ENCODE measurements around the gene B3GNT9.
"Not testable (repeated sequence)": the region's sequence is repeated elsewhere in the genome, so short reads cannot be mapped to it uniquely, and the experiment has no call there.

Gene B3GNT9

DNA sequence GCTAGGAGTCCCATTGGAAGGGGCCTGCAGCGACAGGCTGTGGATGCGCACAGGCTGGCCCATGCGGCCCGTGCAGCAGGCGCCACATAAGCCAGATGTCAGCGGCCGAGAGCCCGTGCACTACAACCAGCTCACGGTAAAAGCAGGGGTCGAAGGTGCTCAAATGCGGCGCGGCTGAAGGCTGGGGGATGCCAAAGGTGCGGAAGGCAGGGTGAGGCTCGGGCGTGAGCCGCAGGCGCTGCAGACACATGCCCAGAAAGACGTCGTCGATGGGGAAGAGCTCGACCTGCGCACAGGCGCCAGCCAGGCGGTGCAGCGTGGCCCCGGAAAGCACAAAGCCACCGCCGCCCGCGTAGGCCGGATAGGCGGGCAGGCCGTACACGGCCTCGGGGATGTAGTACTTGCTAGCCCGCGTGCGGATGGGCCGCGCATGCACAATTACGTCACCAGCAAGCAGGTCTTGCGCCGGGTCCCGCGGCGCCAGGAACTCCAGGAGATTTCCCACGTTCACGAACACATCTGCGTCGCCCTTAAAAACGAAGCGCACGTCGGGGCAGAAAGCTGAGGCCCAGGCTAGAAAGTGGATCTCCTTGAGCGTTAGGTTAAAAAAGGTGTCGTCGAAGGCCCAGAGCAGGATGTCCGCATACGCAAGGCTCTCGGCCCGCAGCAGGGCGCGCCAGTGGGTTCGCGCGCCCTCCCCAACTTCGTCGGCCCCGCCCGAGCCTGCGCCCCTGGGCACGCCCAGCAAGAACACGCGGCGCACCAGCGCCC lies 1.3 kb downstream of the B3GNT9 start:
- no peak for DNase-seq

DNA sequence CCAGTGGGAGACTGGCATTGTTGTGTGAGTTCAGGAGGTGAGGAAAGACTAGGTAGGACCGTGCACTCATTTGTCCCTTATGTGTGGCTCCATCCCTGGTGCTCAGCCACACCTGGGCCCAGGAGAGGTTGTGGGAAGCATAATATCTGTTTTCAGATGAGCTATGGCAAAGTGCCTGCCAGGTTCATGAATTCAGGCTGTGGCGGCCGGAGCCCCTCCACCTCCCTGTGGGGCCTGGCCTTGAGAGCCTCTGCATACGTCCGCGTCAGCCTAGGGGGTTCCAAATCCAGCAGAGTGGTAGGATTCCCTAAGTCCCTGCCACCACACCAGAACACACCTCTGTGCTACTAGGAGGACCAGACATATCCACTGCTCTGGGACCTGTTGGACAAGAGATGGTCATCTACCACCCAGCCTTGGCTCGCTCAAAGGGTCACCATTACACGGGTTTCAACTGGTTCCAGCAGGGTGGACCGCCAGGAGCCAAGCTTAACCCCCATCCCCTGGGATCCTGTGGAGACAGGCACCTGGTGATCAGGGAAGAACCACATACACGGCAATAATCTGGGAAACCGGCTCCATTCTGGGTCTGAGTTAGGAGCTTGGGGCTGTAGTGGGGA lies 2.0 kb downstream of the B3GNT9 start:
- DNase-seq, result no peak

DNA sequence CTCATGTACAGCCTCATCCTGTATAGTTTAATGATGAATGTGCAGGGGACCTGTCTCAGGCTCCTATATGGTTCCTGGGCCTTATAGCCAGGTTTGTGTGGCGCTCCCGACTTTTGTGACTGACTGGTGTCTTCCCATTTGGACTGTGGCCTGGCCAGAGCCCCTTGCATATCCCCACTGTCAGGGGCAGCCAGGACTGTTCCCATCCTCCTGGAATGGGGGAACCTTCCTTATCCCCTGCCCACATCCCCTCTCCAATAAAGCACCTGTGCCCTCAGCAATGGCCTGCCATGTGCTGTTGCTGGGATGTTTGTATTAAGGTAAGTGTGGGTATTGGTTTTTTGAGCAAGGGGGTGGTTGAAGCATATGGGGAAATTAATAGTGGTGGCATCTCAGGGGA lies 2.6 kb downstream of the B3GNT9 start:
- no peak for DNase-seq

DNA sequence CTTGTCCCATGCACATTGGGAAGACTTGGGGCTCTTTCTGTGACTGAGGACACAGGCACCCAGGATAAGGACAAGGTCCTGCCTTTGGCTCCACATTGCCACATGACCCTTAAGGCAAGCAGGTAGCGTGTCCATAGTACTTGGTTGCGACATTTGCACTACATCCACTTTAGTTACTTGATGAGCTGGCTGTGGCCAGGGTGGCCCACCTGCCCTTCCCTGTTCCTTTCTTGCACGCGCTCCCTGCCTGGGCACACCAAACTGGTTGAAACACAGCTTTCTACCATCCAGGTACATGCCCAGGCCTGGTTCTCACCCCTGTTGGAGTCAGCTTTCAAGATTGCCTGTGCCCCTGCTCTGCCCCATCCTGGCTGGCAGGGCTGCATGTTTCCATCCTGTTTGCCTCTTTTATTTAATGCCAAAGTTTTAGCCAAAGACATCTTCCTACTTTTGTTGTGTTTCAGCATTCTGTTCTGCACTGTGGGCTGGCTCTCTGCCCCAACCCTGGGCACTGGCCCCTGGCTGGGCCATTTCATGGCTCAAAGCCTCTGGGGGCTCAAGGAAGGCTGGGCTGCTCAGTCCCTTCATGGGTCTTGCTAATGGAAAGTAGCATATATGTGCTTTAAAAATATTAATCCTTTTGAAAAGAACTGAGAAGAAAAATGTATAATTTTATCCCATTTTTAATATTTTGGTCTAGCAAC lies 3.2 kb downstream of the B3GNT9 start:
- DNase-seq, result no peak

DNA sequence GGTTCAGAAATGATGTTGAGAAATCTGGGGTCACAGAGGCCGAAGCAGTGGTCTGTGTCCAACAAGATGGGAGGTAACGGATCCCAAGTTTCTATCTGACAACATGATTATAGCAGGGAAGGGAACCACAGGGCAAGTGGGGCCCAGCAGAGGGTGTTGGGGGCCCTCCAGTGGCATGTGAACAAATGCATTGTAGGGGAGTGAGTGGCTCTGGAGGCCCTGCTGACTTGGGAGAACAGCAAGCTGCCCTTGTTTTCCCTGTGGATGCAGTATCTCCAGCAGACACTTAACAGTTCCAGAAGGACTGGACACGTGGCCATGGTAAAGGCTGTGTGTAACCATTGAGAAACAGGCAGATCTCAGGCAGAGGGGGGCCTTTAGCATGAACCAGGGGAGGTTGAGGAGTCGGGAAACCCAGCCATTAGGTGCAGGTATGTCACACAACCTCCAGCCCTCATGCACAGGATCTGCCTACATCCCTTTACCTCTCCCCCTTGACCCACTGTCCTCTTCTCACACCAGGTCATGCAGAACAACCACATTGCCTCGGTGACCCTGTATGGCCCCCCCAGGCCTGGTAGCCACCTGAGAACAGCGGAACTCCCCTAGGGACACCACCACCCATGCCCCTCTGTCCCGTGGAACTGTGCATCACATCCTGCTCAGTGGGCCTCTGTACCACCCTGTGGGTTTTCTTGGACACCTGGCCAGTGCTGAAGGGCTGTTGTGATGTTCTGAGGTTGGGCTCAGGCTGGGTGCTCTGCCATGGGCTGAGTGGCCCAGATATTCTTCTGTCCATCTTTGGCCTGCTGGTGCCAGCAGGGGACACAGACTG lies 4.1 kb downstream of the B3GNT9 start:
- DNase-seq, result no peak

DNA sequence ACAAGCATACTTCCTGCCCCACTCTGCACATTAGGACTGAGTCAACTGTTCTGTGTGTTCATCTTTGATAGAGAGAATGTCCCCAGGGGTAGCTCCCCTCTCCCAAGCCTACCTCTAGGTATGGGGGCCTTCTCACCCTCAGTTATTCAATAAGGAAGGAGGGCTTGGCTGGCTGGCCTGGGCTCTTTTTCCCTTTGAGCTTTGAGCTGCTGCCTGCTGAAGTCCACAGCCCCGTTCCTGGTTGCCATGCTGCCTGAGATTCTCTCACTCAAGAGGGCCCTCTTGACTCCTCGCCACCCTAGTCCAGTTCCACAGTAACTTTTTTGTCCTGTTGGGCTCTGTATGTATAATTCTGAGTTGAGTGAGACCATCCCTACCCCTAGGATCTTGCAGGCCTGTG lies 5.1 kb downstream of the B3GNT9 start:
- DNase-seq, result no peak

DNA sequence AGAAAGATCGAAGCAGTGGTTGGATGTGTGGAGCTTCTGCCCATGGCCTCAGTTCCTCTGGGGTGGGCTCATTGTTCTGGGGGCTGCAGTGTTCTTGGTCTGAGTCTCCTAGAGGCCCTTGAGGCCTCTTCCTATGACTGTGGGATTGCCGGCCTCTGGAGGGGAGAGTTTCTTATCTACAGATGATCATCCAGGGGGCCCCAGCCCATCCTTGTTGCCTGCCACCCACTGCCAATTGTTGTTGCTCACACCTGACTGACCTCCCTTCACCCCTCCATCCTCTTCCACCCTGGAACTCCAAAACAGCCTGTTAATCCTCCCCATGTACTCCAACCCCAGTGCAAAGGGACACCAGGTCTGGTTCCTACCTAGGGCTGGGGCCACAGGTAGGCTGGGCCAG lies 5.9 kb downstream of the B3GNT9 start:
- DNase-seq, result no peak

DNA sequence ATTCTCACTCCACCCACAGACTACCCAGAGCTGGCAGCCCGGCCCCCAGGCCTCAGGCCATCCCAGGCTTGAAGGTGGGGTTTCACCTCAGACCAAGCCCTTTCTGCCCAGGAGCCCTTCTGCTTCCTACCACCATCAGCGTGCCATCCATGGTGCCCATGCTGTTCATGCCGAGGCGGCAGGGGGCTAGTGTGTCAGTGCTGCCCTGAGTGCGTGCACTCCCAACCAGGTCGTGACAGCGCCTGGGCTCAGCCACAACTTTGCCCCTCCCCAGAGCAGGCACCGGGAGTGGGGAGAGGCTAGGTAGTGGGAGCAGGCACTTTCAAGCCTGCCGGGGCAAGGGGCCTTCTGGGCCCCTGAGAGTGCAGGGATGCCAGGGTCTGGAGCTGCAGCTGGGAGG lies 8.5 kb downstream of the B3GNT9 start:
- no peak for DNase-seq

DNA sequence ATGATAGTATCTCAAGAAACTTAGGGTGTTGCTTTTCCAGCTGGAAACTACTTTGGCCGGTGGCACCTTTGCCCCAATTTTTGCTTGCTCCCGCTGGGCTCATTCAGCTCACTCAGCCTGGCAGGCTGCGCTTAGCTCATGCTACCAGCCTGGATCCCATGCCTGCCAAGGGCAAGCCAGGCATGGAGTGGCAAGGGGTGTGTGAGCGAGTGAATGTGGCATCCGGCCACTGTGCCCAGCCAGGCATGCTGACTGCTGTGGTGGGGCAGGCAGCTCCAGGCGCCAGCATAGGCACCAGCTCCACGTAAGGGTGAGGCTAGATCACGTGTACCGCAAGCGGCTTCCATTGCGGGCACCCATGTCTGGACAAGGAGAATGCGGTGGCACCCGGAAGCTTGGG lies 9.4 kb downstream of the B3GNT9 start:
- DNase-seq, result no peak

DNA sequence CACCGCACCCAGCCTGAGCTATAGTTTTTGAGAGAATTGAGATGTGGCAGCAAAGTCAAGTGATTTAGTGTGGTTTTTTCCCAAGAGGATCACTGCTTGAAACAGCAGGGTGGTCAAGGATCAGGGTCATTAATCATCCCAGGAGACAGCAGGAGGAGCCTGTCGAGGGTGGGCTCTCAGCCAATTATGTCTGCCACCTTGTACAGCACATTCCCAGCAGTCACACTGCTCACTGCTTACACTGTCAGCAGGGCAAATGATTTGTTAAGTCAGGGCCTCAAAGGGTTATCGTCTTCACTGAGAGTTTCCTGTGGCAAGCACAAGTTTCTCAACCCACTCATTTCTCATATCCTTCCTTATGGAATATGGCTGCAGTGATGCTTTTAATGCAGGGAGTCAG lies 13.2 kb downstream of the B3GNT9 start:
- no peak for DNase-seq

DNA sequence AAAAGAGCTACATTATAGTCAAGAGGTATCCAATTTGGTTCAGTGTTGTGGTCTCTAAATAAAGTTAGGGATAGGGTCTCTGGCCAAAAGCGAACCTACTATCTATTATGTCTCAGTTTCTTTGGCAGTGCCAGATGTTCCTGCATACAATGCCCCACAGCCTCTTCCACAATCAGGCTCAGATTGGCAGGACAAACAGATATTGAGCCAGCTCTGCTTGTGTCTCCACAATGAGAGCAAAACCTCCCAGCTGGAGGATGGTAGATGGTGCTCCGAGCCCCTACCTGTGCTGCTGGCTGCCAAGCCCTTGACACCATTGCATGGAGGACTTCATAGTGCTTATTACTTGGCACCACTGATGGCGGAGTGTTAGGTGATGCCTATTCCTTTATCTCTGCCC lies 21.4 kb downstream of the B3GNT9 start:
- DNase-seq, result no peak

DNA sequence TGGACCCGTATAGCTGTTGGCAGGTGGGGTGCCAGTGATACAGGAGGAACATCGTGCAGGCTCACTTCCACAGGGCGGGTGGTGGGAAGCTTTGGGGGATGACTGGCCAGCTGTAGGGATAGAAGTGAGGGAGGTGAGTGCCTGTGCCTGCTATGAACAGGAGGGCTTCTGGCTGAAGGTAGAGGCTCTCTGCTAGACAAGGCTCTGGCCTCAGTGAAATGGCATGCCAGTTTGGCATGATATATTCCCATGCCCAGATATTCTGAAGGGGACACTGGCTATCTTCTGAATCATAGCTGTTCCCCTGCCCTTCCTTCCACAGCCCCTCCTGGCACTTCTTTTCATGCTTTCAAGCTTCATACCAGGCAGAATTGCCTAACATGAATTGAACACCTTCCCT lies 21.9 kb downstream of the B3GNT9 start:
- DNase-seq, result no peak

DNA sequence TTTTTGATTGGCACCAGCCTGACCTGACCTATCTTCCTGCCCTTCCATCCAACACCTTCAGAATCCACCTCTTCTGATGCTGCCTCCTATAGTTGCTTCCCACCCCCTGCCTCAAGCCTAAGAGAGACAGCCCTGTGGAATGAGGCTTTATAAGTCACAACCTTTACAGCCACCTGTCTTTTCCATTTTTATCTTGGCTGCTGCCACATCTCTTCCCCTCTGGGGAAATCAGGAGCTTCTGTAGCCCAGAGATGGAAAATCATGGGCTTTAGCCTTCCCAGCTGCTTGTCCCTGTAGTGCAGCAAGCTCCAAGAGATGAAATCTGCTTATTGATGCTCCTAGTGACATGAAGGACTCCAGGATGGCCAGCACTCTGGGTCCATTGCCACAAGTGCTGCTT lies 22.4 kb downstream of the B3GNT9 start:
- DNase-seq, result no peak

DNA sequence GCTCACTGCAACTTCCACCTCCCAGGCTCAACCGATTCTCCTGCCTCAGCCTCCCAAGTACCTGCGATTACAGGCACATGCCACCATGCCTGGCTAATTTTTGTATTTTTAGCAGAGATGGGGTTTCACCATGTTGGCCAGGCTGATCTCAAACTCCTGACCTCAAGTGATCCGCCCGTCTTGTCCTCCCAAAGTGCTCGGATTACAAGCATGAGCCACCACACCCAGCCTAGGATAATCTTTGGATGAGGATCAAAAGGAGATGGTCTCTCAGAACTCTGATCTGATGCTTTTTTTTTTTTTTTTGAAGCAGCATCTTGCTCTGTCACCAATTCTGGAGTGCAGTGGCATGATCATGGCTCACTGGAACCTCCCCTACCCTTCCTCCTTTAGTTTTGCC lies 28.0 kb downstream of the B3GNT9 start:
- DNase-seq, result not testable (repeated sequence)

DNA sequence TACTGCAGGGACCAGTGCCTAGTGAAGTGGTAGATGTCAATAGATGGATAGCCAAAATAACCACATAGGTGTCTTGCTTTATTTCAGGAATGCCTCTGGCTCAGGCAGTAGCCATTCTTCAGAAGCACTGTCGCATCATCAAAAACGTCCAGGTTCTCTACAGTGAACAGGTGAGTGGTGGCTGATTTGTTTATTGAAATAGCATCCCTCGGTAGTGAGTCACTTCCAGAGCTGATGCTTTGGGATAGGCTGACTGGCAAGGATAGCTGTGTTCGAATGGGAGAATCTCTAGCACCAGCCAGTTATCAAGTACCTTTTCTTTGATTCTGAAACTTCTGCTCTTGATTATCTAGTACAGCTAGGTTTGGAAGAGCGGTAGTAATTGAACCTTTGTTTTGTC lies 30.8 kb downstream of the B3GNT9 start:
- DNase-seq, result no peak

DNA sequence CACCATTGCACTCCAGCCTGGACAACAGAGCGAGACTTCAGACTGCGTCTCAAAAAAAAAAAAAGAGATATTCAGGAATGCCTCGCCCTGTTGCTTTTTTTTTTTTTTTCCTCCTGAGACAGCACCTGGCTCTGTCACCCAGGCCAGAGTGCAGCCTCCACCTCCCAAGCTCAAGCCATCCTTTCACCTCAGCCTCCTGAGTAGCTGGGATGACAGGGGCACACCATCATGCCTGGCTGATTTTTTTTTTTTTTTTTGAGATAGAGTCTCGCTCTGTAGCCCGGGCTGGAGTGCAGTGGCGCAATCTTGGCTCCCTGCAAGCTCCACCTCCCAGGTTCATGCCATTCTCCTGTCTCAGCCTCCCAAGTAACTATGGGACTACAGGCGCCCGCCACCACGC lies 33.1 kb downstream of the B3GNT9 start:
- no peak for DNase-seq

DNA sequence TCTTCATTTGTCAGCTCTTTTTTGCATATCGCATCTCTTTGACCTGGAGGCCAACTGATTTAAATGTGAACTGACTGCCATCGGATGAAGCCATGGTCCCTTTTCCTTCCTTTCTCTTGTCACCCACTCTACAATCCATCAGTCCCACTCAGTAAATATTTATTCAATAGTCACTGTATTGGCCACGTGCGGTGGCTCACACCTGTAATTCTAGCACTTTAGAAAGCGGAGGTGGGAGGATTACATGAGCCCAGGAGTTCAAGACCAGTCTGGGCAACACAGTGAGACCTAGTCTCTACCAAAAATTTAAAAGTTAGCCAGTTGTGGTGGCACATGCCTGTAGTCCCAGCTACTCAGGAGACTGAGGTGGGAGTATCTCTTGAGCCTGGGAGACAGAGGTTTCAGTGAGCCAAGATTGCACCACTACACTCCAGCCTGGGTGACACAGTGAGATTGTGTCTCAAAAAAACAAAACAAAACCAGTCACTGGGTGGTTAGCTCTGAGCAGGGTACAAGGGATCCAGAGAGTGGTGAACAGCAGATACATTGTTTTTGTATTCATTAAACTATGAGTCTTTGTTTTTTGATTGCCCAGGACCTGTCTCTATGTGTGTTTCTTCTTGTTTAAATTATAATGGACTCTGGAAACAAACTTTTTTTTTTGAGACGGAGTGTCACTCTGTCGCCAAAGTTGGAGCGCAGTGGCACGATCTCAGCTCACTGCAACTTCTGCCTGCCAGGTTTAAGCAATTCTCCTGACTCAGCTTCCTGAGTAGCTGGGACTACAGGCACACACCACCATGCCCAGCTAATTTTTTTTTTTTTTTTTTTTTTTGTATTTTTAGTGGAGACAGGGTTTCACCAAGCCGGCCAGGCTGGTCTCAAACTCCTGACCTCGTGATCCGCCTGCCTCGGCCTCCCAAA lies 34.1 kb downstream of the B3GNT9 start:
- DNase-seq, result no peak

DNA sequence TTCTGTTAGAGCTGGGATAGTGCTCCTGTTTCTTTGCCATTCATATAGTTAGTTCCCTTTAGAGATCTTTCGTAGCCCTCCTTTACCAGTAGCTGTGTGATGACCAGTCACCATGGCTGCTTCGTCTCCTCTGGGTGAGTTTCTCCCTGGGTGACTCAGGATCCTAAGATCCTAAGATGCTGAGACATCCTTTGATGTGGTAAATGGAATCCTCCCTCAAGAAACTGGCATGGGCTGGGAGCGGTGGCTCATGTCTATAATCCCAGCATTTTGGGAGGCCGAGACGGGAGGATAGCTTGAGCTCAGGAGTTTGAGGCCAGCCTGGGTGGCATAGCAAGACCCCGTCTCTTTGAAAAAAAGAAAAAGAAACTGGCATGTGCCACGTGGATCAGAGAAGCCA lies 35.2 kb downstream of the B3GNT9 start:
- no peak for DNase-seq

DNA sequence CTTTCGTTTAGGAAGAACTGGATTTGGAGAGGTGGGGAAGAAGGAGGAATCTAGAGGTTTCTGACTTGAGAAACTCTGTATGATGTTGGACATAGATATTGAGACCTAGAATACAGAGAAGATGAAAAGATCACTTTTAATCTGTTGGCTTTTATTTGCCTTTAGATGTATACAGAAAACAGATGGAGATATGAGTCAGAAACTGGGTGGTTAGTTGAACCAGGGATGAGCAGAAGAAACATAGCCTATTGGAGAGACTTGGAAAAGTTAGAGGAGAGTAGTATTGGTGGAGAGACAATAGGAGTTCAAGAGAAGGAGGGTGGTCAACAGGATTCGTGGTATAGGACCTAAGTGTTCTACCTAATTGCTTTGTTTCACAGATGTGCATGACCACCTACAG lies 36.0 kb downstream of the B3GNT9 start:
- no peak for DNase-seq

DNA sequence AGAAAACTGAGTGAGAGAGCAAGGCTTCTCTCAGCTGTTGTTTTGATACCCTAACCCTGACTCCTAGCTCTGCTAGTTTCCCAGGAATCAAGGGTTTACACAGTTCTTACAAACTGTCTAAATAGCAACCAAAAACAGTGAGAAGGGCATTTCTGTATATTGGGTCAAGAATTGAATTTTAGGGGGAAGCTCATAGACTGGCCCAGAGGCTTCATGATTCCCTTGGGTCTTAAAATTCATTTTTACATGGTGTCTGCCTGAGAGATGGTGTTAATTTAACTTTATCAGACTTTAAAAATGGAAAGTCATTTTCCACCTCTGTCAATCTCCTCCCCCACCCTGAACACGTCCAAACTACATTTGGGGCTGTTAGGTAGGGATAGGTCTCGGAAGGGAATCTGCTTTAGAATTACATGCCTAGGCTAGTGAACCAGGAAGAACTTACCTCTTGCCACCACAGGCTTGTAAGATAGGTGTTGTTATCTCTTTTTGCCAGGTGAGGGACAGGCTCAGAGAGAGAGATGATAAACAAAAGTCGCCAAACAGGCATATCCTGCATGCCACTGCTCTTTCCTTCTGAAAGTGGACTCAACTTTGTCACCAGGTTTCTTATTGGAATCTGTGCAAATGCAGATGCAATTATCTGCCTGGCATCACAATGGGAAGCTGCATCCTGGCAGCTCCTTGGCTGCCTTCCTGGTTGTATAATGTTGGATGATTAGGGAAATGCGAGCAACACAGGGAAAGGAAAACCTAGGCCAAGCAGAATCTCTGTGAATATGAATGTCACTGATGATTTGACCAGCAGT lies 38.0 kb downstream of the B3GNT9 start:
- DNase-seq, result no peak

DNA sequence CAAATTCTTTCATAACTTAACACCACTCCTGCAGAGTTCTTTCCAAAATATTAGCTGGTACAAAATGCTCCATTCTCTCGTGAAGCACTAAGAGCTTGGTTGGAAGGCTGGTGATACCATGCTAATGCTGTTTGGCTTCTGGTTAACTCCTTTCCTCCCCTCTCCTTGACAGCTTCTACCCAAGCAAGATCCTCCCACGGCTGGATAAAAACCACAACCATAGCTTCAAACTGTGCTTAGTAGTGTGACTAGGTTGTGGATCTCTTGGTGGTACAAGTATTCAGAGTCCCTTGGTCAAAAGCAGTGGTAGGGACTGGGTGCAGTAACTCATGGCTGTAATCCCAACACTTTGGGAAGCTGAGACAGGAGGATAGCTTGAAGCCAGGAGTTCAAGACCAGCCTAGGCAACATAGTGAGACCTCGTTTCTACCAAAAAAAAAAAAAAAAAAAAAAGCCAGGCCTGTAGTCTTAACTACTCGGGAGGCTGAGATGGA lies 38.8 kb downstream of the B3GNT9 start:
- no peak for DNase-seq
